GM18505 (cell line): ENCODE results near the gene DUS3L.

Experiments used
- ATAC-seq: cut with Tn5 transposase; IDR thresholded peaks from one replicate; pipeline ENCODE4 v1.9.1; 2021; ENCODE audit not compliant: unreplicated experiment
- POLR2A ChIP-seq: IDR thresholded peaks from 4 replicates; pipeline ENCODE4 v1.6.1; 2011; ENCODE audit warnings: borderline replicate concordance; ENCODE audit not compliant: insufficient read depth, insufficient read length; ENCODE audit errors: extremely low read depth

Gene DUS3L, protein sequence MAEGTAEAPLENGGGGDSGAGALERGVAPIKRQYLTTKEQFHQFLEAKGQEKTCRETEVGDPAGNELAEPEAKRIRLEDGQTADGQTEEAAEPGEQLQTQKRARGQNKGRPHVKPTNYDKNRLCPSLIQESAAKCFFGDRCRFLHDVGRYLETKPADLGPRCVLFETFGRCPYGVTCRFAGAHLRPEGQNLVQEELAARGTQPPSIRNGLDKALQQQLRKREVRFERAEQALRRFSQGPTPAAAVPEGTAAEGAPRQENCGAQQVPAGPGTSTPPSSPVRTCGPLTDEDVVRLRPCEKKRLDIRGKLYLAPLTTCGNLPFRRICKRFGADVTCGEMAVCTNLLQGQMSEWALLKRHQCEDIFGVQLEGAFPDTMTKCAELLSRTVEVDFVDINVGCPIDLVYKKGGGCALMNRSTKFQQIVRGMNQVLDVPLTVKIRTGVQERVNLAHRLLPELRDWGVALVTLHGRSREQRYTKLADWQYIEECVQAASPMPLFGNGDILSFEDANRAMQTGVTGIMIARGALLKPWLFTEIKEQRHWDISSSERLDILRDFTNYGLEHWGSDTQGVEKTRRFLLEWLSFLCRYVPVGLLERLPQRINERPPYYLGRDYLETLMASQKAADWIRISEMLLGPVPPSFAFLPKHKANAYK

GRCh38 chr19:5790559-5791520 lies at the start of gene DUS3L:
DUS3L (minus strand) TSS chr19:5791163; CDS start chr19:5791141, 22 bp downstream.
- ATAC-seq = peak; percentile 90
- TF ChIP-seq POLR2A = peak; percentile 72

DNA sequence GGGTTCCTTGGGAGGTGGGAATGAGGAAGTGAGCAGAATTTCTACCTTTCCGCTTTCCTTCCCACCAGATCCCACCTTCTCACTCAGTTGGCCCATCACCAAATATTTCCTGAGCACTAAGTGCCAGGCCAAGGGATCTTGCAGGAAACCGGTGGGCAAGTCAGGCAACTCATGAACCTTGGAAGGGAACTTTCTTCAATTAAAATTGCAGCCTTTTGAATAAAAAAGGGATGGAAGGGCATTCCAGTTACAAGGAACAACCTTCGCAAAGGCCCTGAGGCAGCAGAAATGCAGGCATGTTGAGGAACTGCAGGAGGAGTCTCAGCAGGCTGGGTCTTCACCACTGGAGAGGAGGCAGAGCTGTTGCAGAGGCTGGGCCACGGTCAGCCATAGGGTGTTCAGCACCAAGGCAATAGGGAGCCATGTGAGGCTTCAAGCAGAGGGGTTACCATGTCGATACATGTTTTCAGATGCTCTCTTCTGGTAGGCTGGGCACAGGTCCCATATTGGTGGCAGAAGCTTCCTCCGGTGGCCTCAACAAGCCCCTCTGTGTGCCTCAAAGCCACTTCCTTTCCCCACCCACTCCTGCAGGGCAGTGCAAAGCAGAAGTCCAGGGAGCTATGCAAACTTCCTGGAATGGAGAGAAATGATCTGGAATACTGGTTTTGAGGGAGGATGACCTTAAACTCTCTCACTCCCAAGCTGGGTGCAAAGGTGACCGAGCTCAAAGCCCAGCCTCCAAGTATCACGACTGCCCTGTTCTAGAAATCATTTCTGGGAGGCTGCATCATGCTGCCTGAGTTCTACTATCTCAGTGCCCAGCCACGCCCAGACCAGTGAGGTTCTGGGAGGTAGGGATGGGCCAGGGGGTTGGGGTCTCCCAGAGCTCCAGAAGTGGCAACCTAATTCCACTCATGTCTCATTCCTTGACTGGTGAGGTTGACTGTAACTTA lies 48.4 kb upstream of the DUS3L start, which contains the start of gene FUT6:
FUT6 (minus strand) TSS at position 638 of the 953 bp plus-strand sequence. CDS start 7,135 bp downstream, outside the sequence.
- TF ChIP-seq POLR2A = no peak
- ATAC-seq = no peak

- TF ChIP-seq POLR2A = no peak
- ATAC-seq = no peak
Observed at GRCh38 chr19:5838353-5839064, 47.5 kb upstream of the DUS3L start.

DNA sequence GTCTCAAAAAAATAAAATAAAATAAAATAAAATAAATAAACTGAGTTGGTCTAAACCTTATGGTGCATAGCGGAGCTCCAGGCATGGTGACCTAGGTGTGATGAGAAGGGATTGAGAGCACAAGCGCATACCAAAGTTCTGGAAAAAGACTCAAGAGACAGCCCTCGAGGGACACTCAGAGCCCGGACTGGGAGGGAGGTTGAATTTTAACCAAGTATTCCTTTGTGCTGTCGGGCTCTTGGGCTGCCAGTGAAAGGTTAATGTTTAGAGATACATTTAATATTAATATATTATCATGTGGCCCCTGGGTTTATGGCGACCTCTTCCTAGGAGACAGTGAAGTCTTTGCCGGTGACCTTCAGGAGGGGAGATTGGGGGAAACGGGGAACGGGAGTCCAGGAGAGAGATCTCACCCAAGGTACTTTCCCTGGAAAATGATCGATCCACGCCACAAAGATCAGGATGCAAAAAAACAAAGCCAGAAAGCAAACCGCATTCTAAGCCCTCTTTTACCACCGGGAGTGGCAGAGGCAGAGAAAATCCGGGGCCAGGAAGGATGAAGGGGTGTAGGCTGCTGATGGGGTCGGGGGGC lies 46.9 kb upstream of the DUS3L start:
- no peak for TF ChIP-seq POLR2A
- no peak for ATAC-seq

GRCh38 chr19:5832527-5833216 lies 41.7 kb upstream of the DUS3L start:
- no peak for ATAC-seq
- TF ChIP-seq POLR2A = no peak

GRCh38 chr19:5832061-5832460 lies 41.1 kb upstream of the DUS3L start:
- no peak for ATAC-seq
- no peak for TF ChIP-seq POLR2A

DNA sequence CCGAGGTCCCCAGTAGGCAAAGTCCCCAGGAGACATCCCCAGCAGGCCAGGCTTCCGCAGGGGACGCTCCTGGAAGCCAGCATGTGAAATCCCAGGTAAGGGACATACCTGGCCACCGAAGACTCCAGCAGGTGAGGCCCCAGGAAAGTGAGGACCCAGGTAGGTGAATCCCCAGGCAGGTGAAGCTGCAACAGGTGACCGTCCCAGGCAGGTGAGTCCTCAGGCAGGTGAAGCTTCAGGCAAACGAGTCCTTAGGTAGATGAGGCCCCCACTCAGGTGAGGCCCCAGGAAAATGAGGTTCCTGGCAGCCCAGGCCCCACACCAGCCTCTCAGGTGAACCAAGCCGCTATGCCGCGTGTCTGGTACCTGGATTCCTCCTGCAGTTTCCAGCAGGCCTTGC lies 40.2 kb upstream of the DUS3L start:
- no peak for ATAC-seq
- no peak for TF ChIP-seq POLR2A

GRCh38 chr19:5829567-5830310 lies 38.8 kb upstream of the DUS3L start:
- ATAC-seq = no peak
- no peak for TF ChIP-seq POLR2A

DNA sequence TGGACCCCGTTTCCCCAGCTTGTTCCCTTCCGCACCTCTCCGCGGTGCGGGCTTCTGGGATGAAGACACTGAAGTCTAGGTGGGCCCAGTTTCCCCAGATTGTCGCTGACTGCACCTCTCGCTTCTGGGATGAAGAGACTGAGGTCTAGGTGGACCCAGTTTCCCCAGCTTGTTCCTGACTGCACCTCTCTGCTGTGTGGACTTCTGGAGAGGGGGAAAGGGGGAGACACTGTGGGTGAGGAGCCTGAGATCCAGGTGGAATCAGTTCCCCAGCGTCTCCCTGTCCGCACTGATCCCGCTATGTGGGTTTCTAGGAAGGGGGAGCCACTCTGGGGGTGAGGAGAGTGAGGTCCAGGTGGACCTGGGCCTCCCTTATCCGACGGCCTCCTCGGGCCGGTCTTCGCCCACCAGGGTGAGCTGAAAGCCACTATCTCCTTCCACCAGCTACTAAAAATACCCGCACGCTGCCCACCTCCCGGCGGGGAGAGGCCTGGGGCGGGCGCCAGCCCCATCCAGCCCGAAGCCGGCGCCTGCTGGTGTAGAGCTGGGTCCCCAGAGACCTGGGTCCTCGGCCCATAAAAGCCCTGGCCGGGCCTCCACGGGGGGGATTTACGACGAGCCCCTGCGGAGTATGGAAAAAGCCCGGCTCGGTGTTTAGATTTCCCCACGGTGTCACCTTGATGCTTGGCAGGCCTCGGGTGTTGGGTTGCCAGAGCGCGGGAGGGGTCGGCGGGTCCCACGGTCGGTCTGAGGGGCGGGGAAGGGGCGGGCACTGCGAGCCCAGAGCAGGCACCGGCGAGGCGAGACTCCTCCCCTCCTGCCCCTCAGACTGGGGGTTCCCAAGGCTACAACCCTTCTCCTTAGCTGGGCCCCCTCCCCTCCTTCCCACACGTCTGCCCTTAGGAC lies 38.0 kb upstream of the DUS3L start:
- ATAC-seq = no peak
- TF ChIP-seq POLR2A = no peak
